HFFc6 (cell line): ENCODE data around the gene NFIA. TPM values are rescaled to one million over a fixed set of nuclear protein-coding genes. Genes with fewer than 3 reads are reported as not detected.

Experiments
- DNase-seq: peaks from one replicate; pipeline ENCODE4 v3.0.0-alpha.2; 2018
- H3K27ac Mint-ChIP-seq: 2 replicates; pipeline ENCODE4 v1.8.0; 2020; ENCODE audit warnings: mild to moderate bottlenecking, mixed read lengths
- H3K27me3 Mint-ChIP-seq: 2 replicates; pipeline ENCODE4 v1.8.0; 2021; ENCODE audit warnings: mild to moderate bottlenecking, moderate library complexity, mixed read lengths; ENCODE audit not compliant: insufficient read depth
- H3K36me3 Mint-ChIP-seq: 2 replicates; pipeline ENCODE4 v1.8.0; 2021; ENCODE audit warnings: low read depth, mixed read lengths
- H3K4me1 Mint-ChIP-seq: 2 replicates; pipeline ENCODE4 v1.8.0; 2020; ENCODE audit warnings: low read depth, mixed read lengths
- H3K4me3 Mint-ChIP-seq: 2 replicates; pipeline ENCODE4 v1.8.0; 2020; ENCODE audit warnings: mild to moderate bottlenecking, moderate library complexity, mixed read lengths
- H3K9me3 Mint-ChIP-seq: 2 replicates; pipeline ENCODE4 v1.8.0; 2020; ENCODE audit warnings: mild to moderate bottlenecking, mixed read lengths
- CTCF ChIP-seq: fragments of 200-600 bp; sonication (generic); IDR thresholded peaks from 2 replicates; pipeline ENCODE4 v1.5.0; 2021; ENCODE audit warnings: antibody characterized with exemption, mild to moderate bottlenecking
- total RNA-seq, 6 experiments: library from RNA; stranded (reverse); fragmentation: NEBNext Ultra II Directional; extraction: Animal tissue kit (Norgen Biotek cat#: 25700); gene quantifications; 2 replicates in 1 of 6; 3 replicates in 5 of 6; pipeline ENCODE4 v1.2.3, GENCODE V29; 2021

NFIA gene
- total RNA-seq, 6 experiments from 2014 or later, result 8.5 to 11.3 (median 10.4) TPM

DNA sequence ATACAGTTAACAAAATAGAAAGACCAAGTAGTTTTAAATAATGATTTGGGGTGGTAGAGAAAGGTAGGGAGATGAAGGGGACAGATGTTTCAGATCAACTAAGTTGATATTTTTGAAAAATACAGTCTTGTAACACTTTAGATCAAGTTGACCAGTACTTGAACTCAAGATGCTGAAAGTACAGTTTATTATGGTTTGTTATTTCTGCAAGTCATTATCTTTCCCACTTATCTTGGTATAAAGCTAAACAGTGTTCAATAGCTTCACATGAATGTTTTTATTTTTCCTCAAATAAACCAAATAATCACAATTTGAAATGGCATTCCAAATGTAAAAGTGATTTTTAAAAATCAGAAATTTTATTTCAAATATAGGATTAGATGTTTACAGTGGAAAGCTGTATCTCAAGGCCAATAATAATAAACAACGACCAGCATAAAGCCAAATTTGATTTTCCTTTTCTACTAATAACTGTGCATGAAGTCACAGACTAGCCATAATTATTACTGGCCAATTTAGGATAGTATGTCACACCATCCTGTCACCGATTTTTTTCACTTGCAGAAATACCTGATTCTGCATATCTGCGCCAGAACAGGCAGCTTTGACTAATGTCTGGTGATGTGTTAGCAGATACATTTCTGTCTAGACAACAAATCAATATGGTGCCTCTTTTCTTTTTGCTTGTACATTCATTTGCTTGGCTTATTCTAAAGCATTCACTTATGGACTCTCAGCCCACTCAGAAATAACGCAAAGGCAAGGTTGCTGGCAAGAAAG is 322.4 kb downstream of the NFIA start:
- H3K4me3 Mint-ChIP-seq, result no peak overlapping the region
- H3K27me3 Mint-ChIP-seq, result peaks cover 1% of the 10 kb centered on the region
- no peak for DNase-seq
- H3K27ac Mint-ChIP-seq, result no peak overlapping the region
- H3K36me3 Mint-ChIP-seq, result peaks cover 7% of the 10 kb centered on the region; the same call in 1 of the 2 replicates
- H3K4me1 Mint-ChIP-seq, result no peaks in the 10 kb centered on the region
- no peak for TF ChIP-seq CTCF
- no peaks in the 10 kb centered on the region for H3K9me3 Mint-ChIP-seq

- no peak overlapping the region for H3K4me3 Mint-ChIP-seq
- peaks cover 1% of the 10 kb centered on the region for H3K27me3 Mint-ChIP-seq
- peaks cover 7% of the 10 kb centered on the region; the same call in 1 of the 2 replicates for H3K36me3 Mint-ChIP-seq
- no peaks in the 10 kb centered on the region for H3K4me1 Mint-ChIP-seq
- H3K27ac Mint-ChIP-seq, result no peak overlapping the region
- H3K9me3 Mint-ChIP-seq, result no peaks in the 10 kb centered on the region
- no peak for TF ChIP-seq CTCF
- no peak for DNase-seq
Measured at GRCh38 chr1:61406467-61406866, 324.1 kb downstream of the NFIA start.

GRCh38 chr1:61412601-61413000 is 330.2 kb downstream of the NFIA start:
- no peak for DNase-seq
- Mint-ChIP-seq H3K27ac (no peak overlapping the region), H3K27me3 (no peaks in the 10 kb centered on the region), H3K9me3 (no peaks in the 10 kb centered on the region), H3K4me3 (no peak overlapping the region), H3K36me3 (no peaks in the 10 kb centered on the region; the same call in 1 of the 2 replicates), H3K4me1 (no peaks in the 10 kb centered on the region)
- TF ChIP-seq CTCF, result no peak

DNA sequence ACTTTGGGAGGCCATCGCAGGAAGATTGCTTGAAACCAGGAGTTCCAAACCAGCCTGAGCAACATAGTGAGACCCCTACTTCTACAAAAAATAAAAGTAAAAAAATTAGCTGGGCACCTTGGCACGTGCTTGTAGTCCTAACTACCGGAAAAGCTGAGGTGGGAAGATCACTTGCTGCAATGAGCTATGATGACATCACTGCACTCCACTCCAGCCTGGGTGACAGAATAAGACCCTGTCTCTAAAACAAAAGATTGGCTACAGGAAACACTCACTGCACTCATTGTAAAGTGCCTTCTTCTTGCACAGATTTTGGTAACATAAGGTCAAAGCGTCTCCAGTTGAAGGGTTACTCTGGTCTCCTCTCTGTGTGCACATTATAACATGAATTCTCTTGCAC is 336.8 kb downstream of the NFIA start:
- H3K27ac Mint-ChIP-seq, result no peak overlapping the region
- H3K4me3 Mint-ChIP-seq, result no peak overlapping the region
- no peaks in the 10 kb centered on the region for H3K36me3 Mint-ChIP-seq
- no peak for TF ChIP-seq CTCF
- no peak for DNase-seq
- H3K9me3 Mint-ChIP-seq, result no peaks in the 10 kb centered on the region
- H3K4me1 Mint-ChIP-seq, result no peaks in the 10 kb centered on the region
- no peaks in the 10 kb centered on the region for H3K27me3 Mint-ChIP-seq

DNA sequence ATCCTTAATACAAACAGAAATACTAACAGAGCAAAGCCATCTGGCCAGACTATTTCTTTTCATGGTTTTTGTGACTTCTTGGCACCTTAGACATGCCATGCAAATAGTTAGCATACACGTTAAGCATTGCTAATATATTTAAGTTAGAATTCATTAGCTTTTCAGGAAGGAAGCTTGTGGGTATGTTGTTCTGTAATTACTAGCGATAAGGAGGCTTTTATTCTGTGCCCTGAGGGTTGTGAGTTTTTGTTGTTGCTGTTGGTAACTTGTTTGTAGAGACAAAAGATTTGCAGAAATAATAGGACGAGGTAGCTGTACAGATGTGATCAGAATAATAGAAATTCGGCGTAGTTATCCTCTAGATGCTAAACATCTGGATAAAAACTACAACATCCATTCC is 337.3 kb downstream of the NFIA start:
- no peak for TF ChIP-seq CTCF
- H3K27me3 Mint-ChIP-seq, result no peaks in the 10 kb centered on the region
- no peaks in the 10 kb centered on the region for H3K4me1 Mint-ChIP-seq
- DNase-seq, result no peak
- H3K4me3 Mint-ChIP-seq, result no peak overlapping the region
- H3K9me3 Mint-ChIP-seq, result no peaks in the 10 kb centered on the region
- no peak overlapping the region for H3K27ac Mint-ChIP-seq
- H3K36me3 Mint-ChIP-seq, result no peaks in the 10 kb centered on the region
